RKO (cell line): ENCODE measurements around the gene TTLL5.
"Not testable (repeated sequence)": the region's sequence is repeated elsewhere in the genome, so short reads cannot be mapped to it uniquely, and the experiment has no call there.

Experiments used
- DNase-seq: peaks from one replicate; pipeline ENCODE4 v3.0.0-alpha.2; 2016; ENCODE audit warnings: low spot score

Gene TTLL5

GRCh38 chr14:75915045-75915444 lies 254.0 kb downstream of the TTLL5 start:
- no peak for DNase-seq

GRCh38 chr14:75917322-75917945 lies 256.4 kb downstream of the TTLL5 start:
- no peak for DNase-seq

- no peak for DNase-seq
Observed at GRCh38 chr14:75917946-75918335, 256.9 kb downstream of the TTLL5 start.

GRCh38 chr14:75920421-75920820 lies 259.4 kb downstream of the TTLL5 start:
- DNase-seq = not testable (repeated sequence)

GRCh38 chr14:75925141-75925840 lies 264.2 kb downstream of the TTLL5 start:
- DNase-seq = not testable (repeated sequence)

GRCh38 chr14:75926431-75927115 lies 265.5 kb downstream of the TTLL5 start:
- no peak for DNase-seq

- no peak for DNase-seq
Observed at GRCh38 chr14:75927564-75928087, 266.6 kb downstream of the TTLL5 start.

GRCh38 chr14:75928690-75929181 lies 267.7 kb downstream of the TTLL5 start:
- no peak for DNase-seq

- DNase-seq = no peak
Observed at GRCh38 chr14:75933712-75934296, 272.8 kb downstream of the TTLL5 start.

- DNase-seq = no peak
Observed at GRCh38 chr14:75934998-75935628, 274.1 kb downstream of the TTLL5 start.

- DNase-seq = no peak
Observed at GRCh38 chr14:75939200-75939599, 278.2 kb downstream of the TTLL5 start.

- DNase-seq = no peak
Observed at GRCh38 chr14:75941030-75941429, 280.0 kb downstream of the TTLL5 start.

- no peak for DNase-seq
Observed at GRCh38 chr14:75944607-75945241, 283.7 kb downstream of the TTLL5 start.

GRCh38 chr14:75946785-75947184 lies 285.7 kb downstream of the TTLL5 start:
- DNase-seq = no peak

- DNase-seq = no peak
Observed at GRCh38 chr14:75952489-75952888, 291.4 kb downstream of the TTLL5 start.

GRCh38 chr14:75959031-75959430 lies 298.0 kb downstream of the TTLL5 start:
- DNase-seq = no peak

- no peak for DNase-seq
Observed at GRCh38 chr14:75960231-75960630, 299.2 kb downstream of the TTLL5 start.

GRCh38 chr14:75961662-75962061 lies 300.6 kb downstream of the TTLL5 start:
- no peak for DNase-seq

GRCh38 chr14:75967866-75968265 lies 306.8 kb downstream of the TTLL5 start:
- no peak for DNase-seq

- DNase-seq = no peak
Observed at GRCh38 chr14:75968456-75968855, 307.4 kb downstream of the TTLL5 start.

- no peak for DNase-seq
Observed at GRCh38 chr14:75969126-75969525, 308.1 kb downstream of the TTLL5 start.
